Astrocyte (in vitro differentiated cells and primary cell): ENCODE measurements around the gene GGCX. TPM values are rescaled to one million over a fixed set of nuclear protein-coding genes. Genes with fewer than 3 reads are reported as not detected.

Source experiments
- DNase-seq: peaks from one replicate; pipeline ENCODE4 v3.0.0-alpha.2; 2010; ENCODE audit warnings: low read depth
- FAIRE-seq: peaks from 2 replicates; lab custom pipeline; 2011; peaks lifted over from hg19 to GRCh38; lab: Jason Lieb, UNC
- H2AFZ ChIP-seq: 2 replicates; pipeline ENCODE4 v1.6.0; 2012; ENCODE audit warnings: low read depth, low read length, inconsistent platforms
- H3K27ac ChIP-seq: 2 replicates; pipeline ENCODE4 v1.5.1; 2011; ENCODE audit warnings: low read depth, low read length, inconsistent platforms
- H3K27me3 ChIP-seq: 2 replicates; pipeline ENCODE4 v1.6.0; 2011; ENCODE audit warnings: low read length, inconsistent platforms; ENCODE audit not compliant: insufficient read depth
- H3K36me3 ChIP-seq: 2 replicates; pipeline ENCODE4 v1.5.1; 2011; ENCODE audit warnings: low read length, inconsistent platforms; ENCODE audit not compliant: insufficient read depth
- H3K4me1 ChIP-seq: 2 replicates; pipeline ENCODE4 v1.5.1; 2011; ENCODE audit warnings: low read length, inconsistent platforms; ENCODE audit not compliant: insufficient read depth
- H3K4me2 ChIP-seq: 2 replicates; pipeline ENCODE4 v1.6.0; 2012; ENCODE audit warnings: low read length, inconsistent platforms
- H3K4me3 ChIP-seq: 2 replicates; pipeline ENCODE4 v1.5.1; 2011; ENCODE audit warnings: low read depth, mild to moderate bottlenecking, low read length, inconsistent platforms; ENCODE audit not compliant: insufficient read depth
- H3K79me2 ChIP-seq: 2 replicates; pipeline ENCODE4 v1.6.0; 2012; ENCODE audit warnings: mild to moderate bottlenecking, low read length, inconsistent platforms; ENCODE audit not compliant: insufficient read depth
- H3K9ac ChIP-seq: 2 replicates; pipeline ENCODE4 v1.6.0; 2012; ENCODE audit warnings: mild to moderate bottlenecking, low read length, inconsistent platforms
- H3K9me3 ChIP-seq: 2 replicates; pipeline ENCODE4 v1.5.1; 2012; ENCODE audit warnings: low read depth, mild to moderate bottlenecking, low read length, inconsistent platforms; ENCODE audit not compliant: insufficient read depth
- H4K20me1 ChIP-seq: 2 replicates; pipeline ENCODE4 v1.6.0; 2012; ENCODE audit warnings: low read length, inconsistent platforms; ENCODE audit not compliant: insufficient read depth
- H3K27ac Mint-ChIP-seq: one replicate; pipeline ENCODE4 v1.8.0; 2021; ENCODE audit warnings: mild to moderate bottlenecking, mixed read lengths; ENCODE audit not compliant: unreplicated experiment
- H3K27me3 Mint-ChIP-seq: one replicate; pipeline ENCODE4 v1.8.0; 2021; ENCODE audit warnings: low read depth, mixed read lengths; ENCODE audit not compliant: unreplicated experiment
- H3K36me3 Mint-ChIP-seq: one replicate; pipeline ENCODE4 v1.8.0; 2021; ENCODE audit warnings: low read depth, mixed read lengths; ENCODE audit not compliant: unreplicated experiment
- H3K4me1 Mint-ChIP-seq: one replicate; pipeline ENCODE4 v1.8.0; 2021; ENCODE audit warnings: low read depth, mixed read lengths; ENCODE audit not compliant: unreplicated experiment
- H3K4me3 Mint-ChIP-seq: one replicate; pipeline ENCODE4 v1.8.0; 2021; ENCODE audit warnings: mild to moderate bottlenecking, moderate library complexity, mixed read lengths; ENCODE audit not compliant: unreplicated experiment
- H3K9me3 Mint-ChIP-seq: one replicate; pipeline ENCODE4 v1.8.0; 2021; ENCODE audit warnings: mild to moderate bottlenecking, mixed read lengths; ENCODE audit not compliant: unreplicated experiment
- EZH2 ChIP-seq: IDR thresholded peaks from 2 replicates; pipeline ENCODE4 v1.6.1; 2012; ENCODE audit warnings: mild to moderate bottlenecking, low read length, inconsistent platforms; ENCODE audit not compliant: insufficient read depth
- total RNA-seq: library from RNA; stranded (reverse); gene quantifications from 2 replicates; pipeline ENCODE4 v1.2.1, GENCODE V29; 2021
- TF ChIP-seq, protein P1 (sequence below): IDR thresholded peaks from 2 replicates; pipeline ENCODE4 v1.5.1; 2011; ENCODE audit warnings: low read depth, mild to moderate bottlenecking, inconsistent platforms, low read length, moderate library complexity; ENCODE audit not compliant: insufficient read depth

GGCX gene
- total RNA-seq, 1 donor from 2014 or later: 79.0 TPM

- Histone ChIP-seq H3K79me2 (peaks cover 45% of the 10 kb centered on the region), H3K4me3 (no peak overlapping the region), H3K4me2 (no peak overlapping the region), H3K9me3 (no peaks in the 10 kb centered on the region), H2AFZ (no peak overlapping the region), H3K4me1 (peaks cover 9% of the 10 kb centered on the region), H4K20me1 (peaks cover 30% of the 10 kb centered on the region), H3K27ac (no peak overlapping the region), H3K36me3 (peaks cover 26% of the 10 kb centered on the region), H3K9ac (no peak overlapping the region), H3K27me3 (no peaks in the 10 kb centered on the region)
- H3K4me3 Mint-ChIP-seq: no peak overlapping the region
- no peaks in the 10 kb centered on the region for H3K9me3 Mint-ChIP-seq
- H3K27me3 Mint-ChIP-seq: no peaks in the 10 kb centered on the region
- FAIRE-seq: no peak
- DNase-seq: no peak
- no peak overlapping the region for H3K27ac Mint-ChIP-seq
- TF ChIP-seq, protein P1, sequence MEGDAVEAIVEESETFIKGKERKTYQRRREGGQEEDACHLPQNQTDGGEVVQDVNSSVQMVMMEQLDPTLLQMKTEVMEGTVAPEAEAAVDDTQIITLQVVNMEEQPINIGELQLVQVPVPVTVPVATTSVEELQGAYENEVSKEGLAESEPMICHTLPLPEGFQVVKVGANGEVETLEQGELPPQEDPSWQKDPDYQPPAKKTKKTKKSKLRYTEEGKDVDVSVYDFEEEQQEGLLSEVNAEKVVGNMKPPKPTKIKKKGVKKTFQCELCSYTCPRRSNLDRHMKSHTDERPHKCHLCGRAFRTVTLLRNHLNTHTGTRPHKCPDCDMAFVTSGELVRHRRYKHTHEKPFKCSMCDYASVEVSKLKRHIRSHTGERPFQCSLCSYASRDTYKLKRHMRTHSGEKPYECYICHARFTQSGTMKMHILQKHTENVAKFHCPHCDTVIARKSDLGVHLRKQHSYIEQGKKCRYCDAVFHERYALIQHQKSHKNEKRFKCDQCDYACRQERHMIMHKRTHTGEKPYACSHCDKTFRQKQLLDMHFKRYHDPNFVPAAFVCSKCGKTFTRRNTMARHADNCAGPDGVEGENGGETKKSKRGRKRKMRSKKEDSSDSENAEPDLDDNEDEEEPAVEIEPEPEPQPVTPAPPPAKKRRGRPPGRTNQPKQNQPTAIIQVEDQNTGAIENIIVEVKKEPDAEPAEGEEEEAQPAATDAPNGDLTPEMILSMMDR: no peak
- no peak for TF ChIP-seq EZH2
- H3K4me1 Mint-ChIP-seq: peaks cover 7% of the 10 kb centered on the region
- H3K36me3 Mint-ChIP-seq: peaks cover 7% of the 10 kb centered on the region
Observed at GRCh38 chr2:85558160-85558559, 3.1 kb downstream of the GGCX start.

DNA sequence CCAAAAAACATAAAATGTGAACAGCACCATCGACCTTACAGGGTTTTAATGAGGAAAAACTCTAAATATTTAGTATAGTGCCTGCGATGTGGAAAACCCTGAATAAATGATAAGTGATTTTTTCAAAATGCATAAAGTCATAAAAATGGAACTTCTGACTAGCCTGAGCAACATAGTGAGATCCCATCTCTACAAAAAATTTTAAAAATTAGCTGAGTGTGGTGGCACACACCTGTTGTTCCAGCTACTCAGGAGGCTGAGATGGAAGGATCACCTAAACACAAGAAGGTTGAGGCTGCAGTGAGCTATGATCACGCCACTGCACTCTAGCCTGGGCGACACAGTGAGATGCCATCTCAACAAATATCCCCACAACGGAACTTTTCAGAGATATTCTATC, 4.2 kb downstream of the GGCX start:
- Mint-ChIP-seq H3K27ac (no peak overlapping the region), H3K9me3 (no peaks in the 10 kb centered on the region), H3K4me3 (no peak overlapping the region), H3K27me3 (no peaks in the 10 kb centered on the region), H3K4me1 (peaks cover 7% of the 10 kb centered on the region), H3K36me3 (peaks cover 8% of the 10 kb centered on the region)
- H3K27ac ChIP-seq: no peak overlapping the region
- H3K79me2 ChIP-seq: peaks cover 45% of the 10 kb centered on the region
- DNase-seq: no peak
- H2AFZ ChIP-seq: no peak overlapping the region
- H3K27me3 ChIP-seq: no peaks in the 10 kb centered on the region
- H3K9ac ChIP-seq: no peak overlapping the region
- H3K4me1 ChIP-seq: peaks cover 9% of the 10 kb centered on the region
- H3K36me3 ChIP-seq: peaks cover 34% of the 10 kb centered on the region
- no peak overlapping the region for H3K4me2 ChIP-seq
- peaks cover 33% of the 10 kb centered on the region for H4K20me1 ChIP-seq
- FAIRE-seq: no peak
- H3K4me3 ChIP-seq: no peak overlapping the region
- no peak for TF ChIP-seq EZH2
- H3K9me3 ChIP-seq: no peaks in the 10 kb centered on the region

- H3K4me1 Mint-ChIP-seq: peaks cover 15% of the 10 kb centered on the region
Observed at GRCh38 chr2:85554980-85555612, 6.2 kb downstream of the GGCX start.

More at GRCh38 chr2:85554980-85555612, 6.2 kb downstream of the GGCX start:
- no peak overlapping the region for H3K27ac ChIP-seq
- H3K4me2 ChIP-seq: no peak overlapping the region
- H3K4me3 ChIP-seq: no peak overlapping the region
- H4K20me1 ChIP-seq: peaks cover 33% of the 10 kb centered on the region
- H3K9me3 ChIP-seq: no peaks in the 10 kb centered on the region
- peaks cover 52% of the 10 kb centered on the region for H3K36me3 ChIP-seq
- H3K9ac ChIP-seq: no peak overlapping the region
- no peak for TF ChIP-seq EZH2
- TF ChIP-seq, protein P1: no peak
- Mint-ChIP-seq H3K9me3 (no peaks in the 10 kb centered on the region), H3K36me3 (peaks cover 19% of the 10 kb centered on the region), H3K27me3 (no peaks in the 10 kb centered on the region), H3K27ac (no peak overlapping the region), H3K4me3 (peak overlapping the region; percentile 40)
- H3K4me1 ChIP-seq: peaks cover 9% of the 10 kb centered on the region
- no peaks in the 10 kb centered on the region for H3K27me3 ChIP-seq
- H3K79me2 ChIP-seq: peaks cover 35% of the 10 kb centered on the region
- no peak overlapping the region for H2AFZ ChIP-seq
- DNase-seq (no peak), FAIRE-seq (no peak)
